Measurements from ENCODE around the gene DHX32.

DNA sequence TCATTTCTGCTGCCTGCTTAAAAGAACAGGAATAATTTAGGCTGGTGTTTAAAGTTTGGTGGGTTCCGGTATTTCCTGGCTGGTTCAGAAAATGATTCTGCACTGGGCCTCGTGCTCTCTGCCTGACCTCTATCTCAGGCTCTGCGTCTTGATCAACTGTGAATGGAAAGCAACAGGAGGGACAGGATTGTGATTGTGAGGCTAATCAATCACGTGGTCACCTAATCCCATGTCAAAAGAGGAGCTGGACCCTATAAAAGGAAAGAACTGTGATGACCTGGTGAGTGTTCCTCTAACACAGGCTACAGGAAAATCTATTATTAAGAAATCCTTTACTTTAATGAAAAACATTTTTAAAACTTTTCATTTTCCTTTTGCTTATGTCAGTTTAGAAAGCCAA is at the start of gene DHX32:
- no peak for TF ChIP-seq CTCF (conservative IDR thresholded peaks at IDR 0.05; ENCODE audit: low read length)
- no peak for TF ChIP-seq EZH2phosphoT487 (IDR thresholded peaks at IDR 0.05; ENCODE audit: borderline replicate concordance, low read depth, low read length)

Measured in OCI-LY7 (cell line).